Measurements from ENCODE around the gene SFMBT2.

DNA sequence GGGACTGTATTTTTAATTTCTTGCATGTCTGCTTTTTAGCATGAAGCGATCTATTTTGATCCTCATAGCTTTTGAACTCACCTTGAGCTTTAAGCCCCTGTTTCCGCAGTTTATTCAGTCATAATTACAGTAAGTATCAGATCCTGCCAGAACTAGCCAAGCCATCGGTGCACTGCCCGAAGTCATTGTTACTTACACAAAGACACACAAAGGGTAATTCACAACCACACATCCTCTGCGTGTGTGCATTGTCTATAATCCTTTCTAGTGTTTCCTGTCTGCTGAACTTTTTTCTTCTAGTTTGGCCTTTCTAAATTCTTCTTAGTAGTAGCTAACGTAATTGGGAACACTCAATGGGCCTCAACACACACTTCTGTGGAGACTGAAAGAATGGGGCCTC is 133.0 kb downstream of the SFMBT2 start:
- TF ChIP-seq POLR2AphosphoS5 (IDR thresholded peaks at IDR 0.05; ENCODE audit: borderline replicate concordance, low read depth, low read length) = no peak
- TF ChIP-seq EZH2 (IDR thresholded peaks at IDR 0.05) = no peak

Measured in SK-N-MC (cell line).